Measurements from ENCODE around the gene ETDA. TPM values are rescaled to one million over a fixed set of nuclear protein-coding genes. Genes with fewer than 3 reads are reported as not detected.
A peak's percentile ranks its signal among the peaks of the same experiment; 100 is the strongest.
"Not testable (repeated sequence)": the region's sequence is repeated elsewhere in the genome, so short reads cannot be mapped to it uniquely, and the experiment has no call there.

Gene ETDA
- total RNA-seq, 1 experiment from 2014 or later: not detected

DNA sequence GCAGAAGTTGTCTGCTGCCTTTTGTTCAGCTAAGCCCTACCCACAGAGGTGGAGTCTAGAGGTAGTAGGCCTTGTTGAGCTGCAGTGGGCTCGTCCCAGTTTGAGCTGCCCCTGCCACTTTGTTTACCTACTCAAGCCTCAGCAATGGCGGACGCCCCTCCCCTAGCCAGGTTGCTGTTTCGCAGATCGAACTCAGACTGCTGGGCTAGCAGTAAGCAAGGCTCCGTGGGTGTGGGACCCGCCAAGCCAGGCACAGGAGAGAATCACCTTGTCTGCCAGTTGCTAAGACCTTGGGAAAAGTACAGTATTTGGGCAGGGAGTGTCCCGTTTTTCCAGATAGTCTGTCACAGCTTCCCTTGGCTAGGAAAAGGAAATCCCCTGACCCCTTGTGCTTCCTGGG lies 11.5 kb downstream of the ETDA start:
- H2AFZ ChIP-seq (ENCODE audit: low read length); H3K4me1 ChIP-seq (ENCODE audit: low read length); H4K20me1 ChIP-seq (ENCODE audit: insufficient read depth, low read depth, low read length); H3K27ac ChIP-seq (ENCODE audit: low read length); DNase-seq; H3K9me2 ChIP-seq (replicated peaks; ENCODE audit: insufficient read depth, low read length); H3K4me2 ChIP-seq (ENCODE audit: low read depth, low read length, poor library complexity, severe bottlenecking); H3K79me2 ChIP-seq (ENCODE audit: low read length); H3K36me3 ChIP-seq (ENCODE audit: insufficient read depth, low read length); H3K9ac ChIP-seq (ENCODE audit: low read length); H3K4me3 ChIP-seq (ENCODE audit: low read length); H3K27me3 ChIP-seq (ENCODE audit: low read length); H3K9me3 ChIP-seq (ENCODE audit: low read length): not testable (repeated sequence)

DNA sequence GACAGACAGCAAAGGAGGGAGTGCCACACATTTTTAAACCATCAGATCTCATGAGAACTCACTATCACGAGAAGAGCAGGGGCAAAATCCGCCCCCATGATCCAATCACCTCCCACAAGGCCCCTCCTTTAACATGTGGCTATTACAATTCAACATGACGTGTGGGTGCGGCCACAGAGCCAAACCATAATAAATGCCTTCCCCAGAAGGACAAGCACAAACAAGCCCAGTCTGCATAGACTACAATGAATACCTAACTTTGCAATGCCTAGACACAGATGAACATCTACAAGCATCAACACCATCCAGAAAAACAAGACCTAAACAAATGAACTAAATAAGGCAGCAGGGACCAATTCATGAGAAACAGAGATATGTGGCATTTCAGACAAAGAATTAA lies 12.3 kb downstream of the ETDA start:
- no peak overlapping the region for H3K4me2 ChIP-seq (ENCODE audit: low read depth, low read length, poor library complexity, severe bottlenecking)
- H2AFZ ChIP-seq (ENCODE audit: low read length): no peak overlapping the region
- H3K79me2 ChIP-seq (ENCODE audit: low read length): no peaks in the 10 kb centered on the region
- no peaks in the 10 kb centered on the region for H3K4me1 ChIP-seq (ENCODE audit: low read length)
- no peak for DNase-seq
- no peaks in the 10 kb centered on the region for H3K9me2 ChIP-seq (replicated peaks; ENCODE audit: insufficient read depth, low read length)
- H3K9me3 ChIP-seq (ENCODE audit: low read length): no peaks in the 10 kb centered on the region
- no peak overlapping the region for H3K9ac ChIP-seq (ENCODE audit: low read length)
- no peak overlapping the region for H3K4me3 ChIP-seq (ENCODE audit: low read length)
- no peak overlapping the region for H3K27ac ChIP-seq (ENCODE audit: low read length)
- no peaks in the 10 kb centered on the region for H4K20me1 ChIP-seq (ENCODE audit: insufficient read depth, low read depth, low read length)
- no peaks in the 10 kb centered on the region for H3K27me3 ChIP-seq (ENCODE audit: low read length)
- H3K36me3 ChIP-seq (ENCODE audit: insufficient read depth, low read length): no peaks in the 10 kb centered on the region

DNA sequence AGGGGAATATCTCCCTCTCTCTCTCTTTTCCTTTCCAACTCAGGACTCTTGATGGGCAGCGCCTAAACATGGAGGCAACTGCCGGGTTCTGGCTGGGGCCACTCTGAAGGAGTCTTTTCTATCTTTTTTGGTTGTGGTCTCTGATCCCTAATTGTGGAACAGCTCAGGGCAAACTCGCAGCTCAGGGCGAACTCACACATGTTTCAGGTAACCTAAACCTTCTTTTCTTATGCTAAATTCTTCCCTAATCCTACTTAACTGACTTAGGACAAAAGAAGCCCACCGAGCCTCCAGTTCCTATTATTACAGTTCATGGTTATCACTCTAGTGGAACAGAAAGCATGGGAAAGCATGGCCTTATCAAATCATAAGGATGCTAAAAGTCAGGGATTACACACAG lies 21.3 kb downstream of the ETDA start:
- H3K36me3 ChIP-seq (ENCODE audit: insufficient read depth, low read length): no peaks in the 10 kb centered on the region
- no peaks in the 10 kb centered on the region for H3K27me3 ChIP-seq (ENCODE audit: low read length)
- H3K27ac ChIP-seq (ENCODE audit: low read length): no peak overlapping the region
- no peak overlapping the region for H3K9ac ChIP-seq (ENCODE audit: low read length)
- no peaks in the 10 kb centered on the region for H3K4me1 ChIP-seq (ENCODE audit: low read length)
- no peak overlapping the region for H3K4me3 ChIP-seq (ENCODE audit: low read length)
- H2AFZ ChIP-seq (ENCODE audit: low read length): no peak overlapping the region
- no peak for DNase-seq
- no peak overlapping the region for H3K4me2 ChIP-seq (ENCODE audit: low read depth, low read length, poor library complexity, severe bottlenecking)
- H3K79me2 ChIP-seq (ENCODE audit: low read length): no peaks in the 10 kb centered on the region
- no peaks in the 10 kb centered on the region for H4K20me1 ChIP-seq (ENCODE audit: insufficient read depth, low read depth, low read length)
- no peaks in the 10 kb centered on the region for H3K9me2 ChIP-seq (replicated peaks; ENCODE audit: insufficient read depth, low read length)
- no peaks in the 10 kb centered on the region for H3K9me3 ChIP-seq (ENCODE audit: low read length)

DNA sequence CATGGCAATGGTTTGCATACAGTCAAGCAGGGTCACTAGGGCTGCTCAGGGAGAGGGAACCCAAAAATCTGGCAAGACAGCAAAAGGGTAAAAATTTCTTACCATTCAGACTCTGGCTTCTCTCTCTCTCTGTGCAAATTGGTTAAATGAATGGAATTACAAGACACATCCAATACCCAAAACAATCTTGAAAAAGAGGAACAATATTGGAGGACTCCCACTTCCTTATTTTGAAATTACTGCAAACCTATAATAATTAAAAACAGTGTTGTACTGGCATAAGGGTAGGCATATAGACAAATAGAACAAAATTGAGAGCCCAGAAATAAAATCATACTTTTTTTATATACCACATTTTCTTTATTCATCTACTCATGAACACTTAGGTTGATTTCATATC lies 24.1 kb downstream of the ETDA start:
- H3K27ac ChIP-seq (ENCODE audit: low read length): no peak overlapping the region
- H4K20me1 ChIP-seq (ENCODE audit: insufficient read depth, low read depth, low read length): no peaks in the 10 kb centered on the region
- H3K4me2 ChIP-seq (ENCODE audit: low read depth, low read length, poor library complexity, severe bottlenecking): no peak overlapping the region
- no peaks in the 10 kb centered on the region for H3K4me1 ChIP-seq (ENCODE audit: low read length)
- H3K9me2 ChIP-seq (replicated peaks; ENCODE audit: insufficient read depth, low read length): no peaks in the 10 kb centered on the region
- no peaks in the 10 kb centered on the region for H3K36me3 ChIP-seq (ENCODE audit: insufficient read depth, low read length)
- H2AFZ ChIP-seq (ENCODE audit: low read length): no peak overlapping the region
- no peak overlapping the region for H3K4me3 ChIP-seq (ENCODE audit: low read length)
- no peak overlapping the region for H3K9ac ChIP-seq (ENCODE audit: low read length)
- DNase-seq: no peak
- H3K9me3 ChIP-seq (ENCODE audit: low read length): no peaks in the 10 kb centered on the region
- no peaks in the 10 kb centered on the region for H3K79me2 ChIP-seq (ENCODE audit: low read length)
- no peaks in the 10 kb centered on the region for H3K27me3 ChIP-seq (ENCODE audit: low read length)

DNA sequence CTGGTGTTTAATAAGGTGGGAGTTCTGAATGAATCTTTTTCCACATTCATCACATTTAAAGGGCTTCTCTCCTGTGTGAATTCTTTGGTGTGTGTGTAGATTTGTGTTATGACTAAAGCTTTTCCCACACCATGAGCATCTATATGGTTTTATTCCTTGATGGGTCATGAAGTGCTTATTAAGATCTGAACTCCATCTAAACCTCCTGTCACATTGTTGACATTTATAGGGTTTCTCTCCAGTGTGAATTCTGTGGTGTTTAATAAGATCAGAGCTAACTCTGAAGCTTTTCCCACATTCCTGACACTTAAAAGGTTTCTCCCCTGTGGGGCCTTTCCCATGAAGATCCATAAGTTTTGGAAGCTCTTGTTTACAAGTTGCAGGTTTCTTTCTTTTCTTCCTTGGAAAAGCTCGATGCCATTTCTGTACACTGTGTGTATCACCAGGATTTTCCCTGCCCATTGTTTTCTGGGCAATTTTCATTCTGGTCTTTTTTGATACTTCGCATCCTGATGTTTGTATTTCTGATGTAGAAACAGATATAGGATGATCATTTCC lies 35.5 kb downstream of the ETDA start:
- no peak overlapping the region for H2AFZ ChIP-seq (ENCODE audit: low read length)
- no peaks in the 10 kb centered on the region for H3K27me3 ChIP-seq (ENCODE audit: low read length)
- no peak overlapping the region for H3K4me3 ChIP-seq (ENCODE audit: low read length)
- DNase-seq: no peak
- no peaks in the 10 kb centered on the region for H3K4me1 ChIP-seq (ENCODE audit: low read length)
- no peak overlapping the region for H3K9ac ChIP-seq (ENCODE audit: low read length)
- H4K20me1 ChIP-seq (ENCODE audit: insufficient read depth, low read depth, low read length): no peaks in the 10 kb centered on the region
- no peaks in the 10 kb centered on the region for H3K9me2 ChIP-seq (replicated peaks; ENCODE audit: insufficient read depth, low read length)
- no peak overlapping the region for H3K27ac ChIP-seq (ENCODE audit: low read length)
- H3K79me2 ChIP-seq (ENCODE audit: low read length): no peaks in the 10 kb centered on the region
- peaks cover 40% of the 10 kb centered on the region for H3K9me3 ChIP-seq (ENCODE audit: low read length)
- H3K36me3 ChIP-seq (ENCODE audit: insufficient read depth, low read length): 0 out of 2 replicates have a peak, but pooled peaks cover 8% of the 10 kb centered on the region
- H3K4me2 ChIP-seq (ENCODE audit: low read depth, low read length, poor library complexity, severe bottlenecking): no peak overlapping the region

DNA sequence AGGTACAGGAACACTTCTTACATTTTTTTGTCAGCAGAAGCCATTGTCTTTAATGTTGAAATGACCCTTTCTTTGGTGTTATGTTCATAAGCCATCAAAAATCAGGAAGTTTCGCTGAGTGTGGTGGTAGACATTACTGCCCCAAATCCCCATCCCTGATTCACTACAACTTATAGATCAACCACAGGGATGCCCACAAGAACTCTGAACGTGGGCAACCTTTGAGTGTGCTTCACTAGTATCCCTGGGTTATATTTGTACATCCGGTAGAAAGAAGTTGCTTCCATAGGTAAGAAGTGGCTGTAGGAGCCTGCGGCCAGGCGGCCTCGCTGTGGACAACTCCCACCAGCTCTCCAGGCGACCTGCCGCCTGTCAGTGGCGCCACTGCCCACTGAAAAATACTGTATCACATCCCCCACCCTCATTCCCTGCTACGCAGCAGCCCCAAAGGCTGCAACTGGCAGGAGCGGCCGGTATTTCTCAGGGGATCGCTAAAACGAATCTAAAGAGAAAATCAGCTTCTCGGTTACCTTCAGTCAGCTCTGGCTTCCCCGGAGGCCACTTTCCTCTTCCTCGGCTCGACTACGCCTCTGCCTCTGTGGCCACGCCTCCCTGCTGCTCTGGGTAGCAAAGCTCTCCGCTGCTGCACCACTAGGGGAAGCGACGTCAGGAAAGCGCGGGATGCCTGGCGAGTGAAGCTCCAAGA lies 43.5 kb downstream of the ETDA start:
- Histone ChIP-seq H3K27me3 (ENCODE audit: low read length) (no peaks in the 10 kb centered on the region), H3K79me2 (ENCODE audit: low read length) (no peaks in the 10 kb centered on the region), H3K27ac (ENCODE audit: low read length) (no peak overlapping the region), H2AFZ (ENCODE audit: low read length) (no peak overlapping the region), H3K4me3 (ENCODE audit: low read length) (peak overlapping the region; percentile 47), H3K9me3 (ENCODE audit: low read length) (no peaks in the 10 kb centered on the region), H3K4me1 (ENCODE audit: low read length) (peaks cover 2% of the 10 kb centered on the region; the same call in 1 of the 2 replicates), H3K4me2 (ENCODE audit: low read depth, low read length, poor library complexity, severe bottlenecking) (peak overlapping the region; percentile 53), H3K9ac (ENCODE audit: low read length) (peak overlapping the region; percentile 36), H3K36me3 (ENCODE audit: insufficient read depth, low read length) (no peaks in the 10 kb centered on the region), H3K9me2 (replicated peaks; ENCODE audit: insufficient read depth, low read length) (no peaks in the 10 kb centered on the region), H4K20me1 (ENCODE audit: insufficient read depth, low read depth, low read length) (no peaks in the 10 kb centered on the region)
- DNase-seq: peak; percentile 61

DNA sequence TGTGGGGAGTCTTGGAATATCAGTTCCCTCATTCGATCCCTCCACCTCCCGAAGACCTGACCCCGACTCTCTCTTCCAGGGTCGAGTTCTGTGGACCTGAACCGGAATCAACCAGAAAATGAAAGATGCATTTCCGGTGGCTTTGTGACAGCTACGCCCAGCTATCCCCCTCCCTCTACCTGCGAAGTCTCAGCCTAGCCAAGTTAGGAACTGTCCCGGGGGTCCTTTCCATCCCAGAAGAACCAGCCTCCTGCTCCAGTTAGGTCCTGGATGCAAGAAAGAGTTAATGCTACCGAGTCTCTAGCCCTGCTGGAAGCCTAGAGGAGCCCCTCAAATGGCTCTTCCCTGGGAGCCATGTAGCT lies 44.1 kb downstream of the ETDA start:
- H3K9ac ChIP-seq (ENCODE audit: low read length): peak overlapping the region; percentile 36; the same call in 1 of the 2 replicates
- no peaks in the 10 kb centered on the region for H3K36me3 ChIP-seq (ENCODE audit: insufficient read depth, low read length)
- H3K79me2 ChIP-seq (ENCODE audit: low read length): no peaks in the 10 kb centered on the region
- H3K4me3 ChIP-seq (ENCODE audit: low read length): peak overlapping the region; percentile 47
- no peaks in the 10 kb centered on the region for H4K20me1 ChIP-seq (ENCODE audit: insufficient read depth, low read depth, low read length)
- no peak overlapping the region for H2AFZ ChIP-seq (ENCODE audit: low read length)
- no peak for DNase-seq
- H3K27me3 ChIP-seq (ENCODE audit: low read length): no peaks in the 10 kb centered on the region
- no peaks in the 10 kb centered on the region for H3K9me3 ChIP-seq (ENCODE audit: low read length)
- H3K4me1 ChIP-seq (ENCODE audit: low read length): peaks cover 6% of the 10 kb centered on the region; the same call in 1 of the 2 replicates
- no peak overlapping the region for H3K27ac ChIP-seq (ENCODE audit: low read length)
- no peaks in the 10 kb centered on the region for H3K9me2 ChIP-seq (replicated peaks; ENCODE audit: insufficient read depth, low read length)
- H3K4me2 ChIP-seq (ENCODE audit: low read depth, low read length, poor library complexity, severe bottlenecking): peak overlapping the region; percentile 53

DNA sequence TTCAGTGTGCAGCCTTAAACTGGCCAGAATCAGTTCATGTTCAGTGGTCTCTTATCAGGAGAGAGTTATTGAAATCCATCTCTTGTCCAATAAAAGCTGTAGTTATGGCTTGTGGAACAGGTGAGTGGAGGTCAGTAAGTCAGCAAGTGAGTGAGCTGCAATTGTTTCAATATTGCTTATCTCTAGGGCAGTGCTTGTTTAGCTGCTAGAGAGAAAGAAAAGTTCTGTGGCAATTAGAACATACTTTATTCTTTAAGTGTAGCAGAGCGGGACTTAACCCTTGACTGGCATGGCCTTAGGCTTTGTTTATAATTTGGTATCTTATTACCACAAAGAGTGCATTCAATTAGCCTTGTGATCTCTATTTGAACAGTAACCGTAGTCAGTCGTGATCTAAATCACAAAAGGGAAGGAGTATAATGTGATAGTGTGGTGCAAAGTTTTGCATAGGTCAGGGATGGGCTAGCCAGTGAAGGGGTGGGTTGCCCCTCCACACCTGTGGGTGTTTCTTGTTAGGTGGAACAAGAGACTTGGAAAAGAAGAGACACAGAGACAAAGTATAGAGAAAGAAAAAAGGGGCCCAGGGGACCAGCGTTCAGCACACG lies 50.5 kb downstream of the ETDA start:
- Histone ChIP-seq H3K4me2 (ENCODE audit: low read depth, low read length, poor library complexity, severe bottlenecking) (no peak overlapping the region), H3K4me1 (ENCODE audit: low read length) (peaks cover 34% of the 10 kb centered on the region), H3K27me3 (ENCODE audit: low read length) (no peaks in the 10 kb centered on the region), H4K20me1 (ENCODE audit: insufficient read depth, low read depth, low read length) (no peaks in the 10 kb centered on the region), H3K79me2 (ENCODE audit: low read length) (no peaks in the 10 kb centered on the region), H3K4me3 (ENCODE audit: low read length) (no peak overlapping the region), H3K27ac (ENCODE audit: low read length) (no peak overlapping the region), H3K36me3 (ENCODE audit: insufficient read depth, low read length) (no peaks in the 10 kb centered on the region), H3K9ac (ENCODE audit: low read length) (no peak overlapping the region), H3K9me2 (replicated peaks; ENCODE audit: insufficient read depth, low read length) (no peaks in the 10 kb centered on the region), H2AFZ (ENCODE audit: low read length) (no peak overlapping the region), H3K9me3 (ENCODE audit: low read length) (no peaks in the 10 kb centered on the region)
- DNase-seq: no peak

All from Karpas-422 (cell line).